Osteocyte (in vitro differentiated cells): ENCODE measurements around the gene TEC. TPM values are rescaled to one million over a fixed set of nuclear protein-coding genes. Genes with fewer than 3 reads are reported as not detected.

ENCODE experiments used
- DNase-seq: peaks from one replicate; pipeline ENCODE4 v3.0.0; 2021; ENCODE audit warnings: mixed read lengths; ENCODE audit not compliant: unreplicated experiment; ENCODE audit errors: extremely low spot score
- H3K27ac Mint-ChIP-seq: one replicate; pipeline ENCODE4 v1.8.0; 2021; ENCODE audit warnings: mild to moderate bottlenecking, mixed read lengths; ENCODE audit not compliant: unreplicated experiment
- H3K27me3 Mint-ChIP-seq: one replicate; pipeline ENCODE4 v1.8.0; 2021; ENCODE audit warnings: mixed read lengths; ENCODE audit not compliant: unreplicated experiment
- H3K36me3 Mint-ChIP-seq: one replicate; pipeline ENCODE4 v1.8.0; 2021; ENCODE audit warnings: mixed read lengths; ENCODE audit not compliant: unreplicated experiment
- H3K4me1 Mint-ChIP-seq: one replicate; pipeline ENCODE4 v1.8.0; 2021; ENCODE audit warnings: mixed read lengths; ENCODE audit not compliant: unreplicated experiment
- H3K4me3 Mint-ChIP-seq: one replicate; pipeline ENCODE4 v1.8.0; 2021; ENCODE audit warnings: mild to moderate bottlenecking, moderate library complexity, mixed read lengths; ENCODE audit not compliant: unreplicated experiment
- H3K9me3 Mint-ChIP-seq: one replicate; pipeline ENCODE4 v1.8.0; 2021; ENCODE audit warnings: mixed read lengths; ENCODE audit not compliant: unreplicated experiment
- total RNA-seq: library from RNA; stranded (reverse); gene quantifications from 2 replicates; pipeline ENCODE4 v1.2.1, GENCODE V29; 2021
- TF ChIP-seq, protein P1 (sequence below): fragments of 200-600 bp; sonication (generic); IDR thresholded peaks from 2 replicates; pipeline ENCODE4 v1.5.0; 2021; ENCODE audit warnings: antibody characterized with exemption, mild to moderate bottlenecking, moderate library complexity

TEC gene
- total RNA-seq, 1 donor from 2014 or later: not detected

- TF ChIP-seq, protein P1, sequence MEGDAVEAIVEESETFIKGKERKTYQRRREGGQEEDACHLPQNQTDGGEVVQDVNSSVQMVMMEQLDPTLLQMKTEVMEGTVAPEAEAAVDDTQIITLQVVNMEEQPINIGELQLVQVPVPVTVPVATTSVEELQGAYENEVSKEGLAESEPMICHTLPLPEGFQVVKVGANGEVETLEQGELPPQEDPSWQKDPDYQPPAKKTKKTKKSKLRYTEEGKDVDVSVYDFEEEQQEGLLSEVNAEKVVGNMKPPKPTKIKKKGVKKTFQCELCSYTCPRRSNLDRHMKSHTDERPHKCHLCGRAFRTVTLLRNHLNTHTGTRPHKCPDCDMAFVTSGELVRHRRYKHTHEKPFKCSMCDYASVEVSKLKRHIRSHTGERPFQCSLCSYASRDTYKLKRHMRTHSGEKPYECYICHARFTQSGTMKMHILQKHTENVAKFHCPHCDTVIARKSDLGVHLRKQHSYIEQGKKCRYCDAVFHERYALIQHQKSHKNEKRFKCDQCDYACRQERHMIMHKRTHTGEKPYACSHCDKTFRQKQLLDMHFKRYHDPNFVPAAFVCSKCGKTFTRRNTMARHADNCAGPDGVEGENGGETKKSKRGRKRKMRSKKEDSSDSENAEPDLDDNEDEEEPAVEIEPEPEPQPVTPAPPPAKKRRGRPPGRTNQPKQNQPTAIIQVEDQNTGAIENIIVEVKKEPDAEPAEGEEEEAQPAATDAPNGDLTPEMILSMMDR: no peak
- Mint-ChIP-seq H3K27me3 (no peaks in the 10 kb centered on the region), H3K9me3 (peaks cover 5% of the 10 kb centered on the region), H3K36me3 (no peaks in the 10 kb centered on the region), H3K4me1 (peaks cover 13% of the 10 kb centered on the region), H3K27ac (no peak overlapping the region), H3K4me3 (no peak overlapping the region)
- no peak for DNase-seq
These were observed 89.4 kb downstream of the TEC start for GRCh38 chr4:48180234-48180633.

DNA sequence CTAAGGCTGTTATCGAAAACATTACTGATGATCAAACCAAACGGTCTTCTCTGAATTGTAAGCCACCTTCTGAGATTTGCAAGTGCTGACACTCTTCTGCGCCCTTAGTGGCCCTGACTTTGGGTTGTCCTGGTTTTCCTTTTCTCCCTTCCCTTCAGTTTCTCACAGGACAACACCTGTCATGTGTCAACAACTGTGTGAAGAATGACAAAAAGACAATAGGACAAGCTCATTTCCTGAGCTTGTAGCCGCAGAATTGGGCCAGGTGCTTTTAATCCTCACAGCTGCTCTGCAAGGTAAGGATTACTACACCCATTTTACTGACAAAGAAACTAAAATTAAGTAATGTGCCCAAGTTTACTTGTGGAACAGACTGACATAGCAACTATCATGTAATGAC lies 90.7 kb downstream of the TEC start:
- no peaks in the 10 kb centered on the region for H3K27me3 Mint-ChIP-seq
- H3K36me3 Mint-ChIP-seq: no peaks in the 10 kb centered on the region
- H3K9me3 Mint-ChIP-seq: peaks cover 5% of the 10 kb centered on the region
- H3K4me1 Mint-ChIP-seq: peaks cover 15% of the 10 kb centered on the region
- DNase-seq: no peak
- TF ChIP-seq, protein P1: no peak
- no peak overlapping the region for H3K27ac Mint-ChIP-seq
- no peak overlapping the region for H3K4me3 Mint-ChIP-seq

DNA sequence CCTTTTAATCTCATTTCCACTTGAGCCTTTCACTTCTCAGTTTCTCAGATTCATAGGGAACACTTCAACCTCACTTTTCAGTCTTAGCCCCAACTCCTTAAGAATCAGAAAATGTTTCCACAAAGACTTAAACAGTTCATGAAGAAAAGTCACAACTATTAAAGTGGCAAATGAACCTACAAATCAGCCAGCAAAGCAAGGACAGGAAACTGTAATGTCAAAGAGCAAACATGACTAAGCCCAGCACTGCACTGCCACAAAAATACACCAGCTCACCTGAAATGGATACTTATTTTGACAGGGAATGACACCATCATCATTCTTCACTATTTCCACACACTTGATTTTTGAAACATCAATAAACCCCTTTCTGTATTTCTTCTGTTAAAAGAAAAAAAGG lies 93.8 kb downstream of the TEC start:
- no peak overlapping the region for H3K4me3 Mint-ChIP-seq
- H3K27ac Mint-ChIP-seq: no peak overlapping the region
- TF ChIP-seq, protein P1: no peak
- H3K9me3 Mint-ChIP-seq: peaks cover 5% of the 10 kb centered on the region
- H3K4me1 Mint-ChIP-seq: peaks cover 28% of the 10 kb centered on the region
- H3K36me3 Mint-ChIP-seq: no peaks in the 10 kb centered on the region
- DNase-seq: no peak
- no peaks in the 10 kb centered on the region for H3K27me3 Mint-ChIP-seq

- H3K27me3 Mint-ChIP-seq: no peaks in the 10 kb centered on the region
- H3K4me3 Mint-ChIP-seq: no peak overlapping the region
- TF ChIP-seq, protein P1: no peak
- H3K4me1 Mint-ChIP-seq: peaks cover 27% of the 10 kb centered on the region
- no peak overlapping the region for H3K27ac Mint-ChIP-seq
- no peaks in the 10 kb centered on the region for H3K36me3 Mint-ChIP-seq
- H3K9me3 Mint-ChIP-seq: peaks cover 5% of the 10 kb centered on the region
- no peak for DNase-seq
These were observed 94.3 kb downstream of the TEC start for GRCh38 chr4:48175328-48175727.

DNA sequence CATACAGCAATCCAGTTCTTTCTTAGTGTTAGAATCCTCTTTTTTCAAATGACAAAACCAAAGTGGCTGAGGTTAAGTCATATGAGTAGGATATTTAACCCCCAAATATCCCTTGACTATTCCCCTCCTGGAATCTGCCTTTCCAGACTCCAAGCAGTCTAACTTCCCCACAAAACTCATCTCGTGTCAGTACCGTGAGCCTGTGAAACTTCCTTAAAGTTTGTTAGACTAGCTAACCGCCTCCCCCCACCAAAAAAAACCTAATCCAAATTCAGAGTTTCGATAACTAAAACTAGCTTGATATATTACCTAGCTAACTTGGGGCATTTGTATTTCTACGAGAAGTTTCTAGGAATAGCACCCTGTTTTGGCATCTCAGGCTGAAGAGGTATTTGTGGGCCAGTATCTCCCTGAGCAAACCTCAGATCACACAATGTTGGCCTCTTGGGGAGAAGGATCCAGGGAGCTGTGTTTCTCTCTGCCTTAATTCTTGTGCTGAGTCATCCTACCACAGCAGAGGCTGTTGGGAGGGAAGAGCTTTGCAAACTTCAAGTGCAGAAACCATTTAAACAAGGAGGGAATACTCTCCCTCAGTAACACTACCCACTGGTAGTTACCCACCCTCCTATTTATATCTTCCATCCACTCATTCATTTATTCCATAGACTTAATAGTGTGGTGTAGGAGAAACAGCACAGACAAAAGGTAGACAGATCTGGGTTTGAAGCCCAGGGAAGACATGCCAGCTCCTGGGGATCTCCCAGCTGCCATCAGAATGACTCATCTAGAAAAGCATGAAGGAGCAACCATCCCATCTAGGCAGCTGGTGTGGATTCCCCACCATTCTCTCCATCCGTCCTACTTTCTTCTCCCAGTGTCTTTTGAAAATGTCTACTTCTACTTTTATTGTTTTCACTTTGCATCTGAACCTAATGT lies 96.3 kb downstream of the TEC start:
- H3K4me3 Mint-ChIP-seq: no peak overlapping the region
- H3K36me3 Mint-ChIP-seq: no peaks in the 10 kb centered on the region
- peak overlapping the region; percentile 89 for H3K27ac Mint-ChIP-seq
- peaks cover 25% of the 10 kb centered on the region for H3K4me1 Mint-ChIP-seq
- H3K27me3 Mint-ChIP-seq: no peaks in the 10 kb centered on the region
- TF ChIP-seq, protein P1: no peak
- no peak for DNase-seq
- peaks cover 5% of the 10 kb centered on the region for H3K9me3 Mint-ChIP-seq
